H1 (cell line): ENCODE results near the gene KLHL33. TPM values are rescaled to one million over a fixed set of nuclear protein-coding genes. Genes with fewer than 3 reads are reported as not detected.

Experiments used
- CTCF ChIA-PET: fragments of 300-600 bp; sonication (Branson Sonifier 250); formaldehyde crosslinking; loops from one replicate; lab custom pipeline; 2021; ENCODE audit not compliant: partially characterized antibody; lab: Charles Lee
- POLR2A ChIA-PET: fragments of 300-600 bp; sonication (Branson Sonifier 250); formaldehyde crosslinking; loops from one replicate; lab custom pipeline; 2021; ENCODE audit warnings: inconsistent platforms; ENCODE audit not compliant: partially characterized antibody; lab: Charles Lee
- DNase-seq, 2 experiments: peaks; one replicate each; pipeline versions ENCODE4 v3.0.0 to v3.0.0-alpha.2; 2010 to 2022; ENCODE audit warnings: low spot score in 2 of 2, low read depth in 1 of 2, mixed read lengths in 1 of 2
- FAIRE-seq: peaks from 2 replicates; lab custom pipeline; 2011; peaks lifted over from hg19 to GRCh38; lab: Jason Lieb, UNC
- H2AFZ ChIP-seq: 2 replicates; pipeline ENCODE4 v1.8.1; 2012; ENCODE audit warnings: low read length, inconsistent platforms
- H2AK5ac ChIP-seq: 2 replicates; pipeline ENCODE4 v1.6.1; 2013; ENCODE audit warnings: low read depth, low read length
- H2BK120ac ChIP-seq: replicated peaks from 2 replicates; pipeline ENCODE3; 2013; ENCODE audit warnings: low read depth, low read length, inconsistent platforms
- H2BK12ac ChIP-seq: 2 replicates; pipeline ENCODE4 v1.6.1; 2013; ENCODE audit warnings: low read depth, low read length
- H2BK15ac ChIP-seq: 2 replicates; pipeline ENCODE4 v1.6.1; 2013; ENCODE audit warnings: low read length
- H2BK20ac ChIP-seq: 2 replicates; pipeline ENCODE4 v1.6.1; 2013; ENCODE audit warnings: low read length
- H2BK5ac ChIP-seq: 2 replicates; pipeline ENCODE4 v1.6.1; 2013; ENCODE audit warnings: low read depth, low read length
- H3K14ac ChIP-seq: 2 replicates; pipeline ENCODE4 v1.6.1; 2013; ENCODE audit warnings: inconsistent platforms; ENCODE audit not compliant: insufficient read length
- H3K18ac ChIP-seq: 2 replicates; pipeline ENCODE4 v1.6.1; 2013; ENCODE audit warnings: low read length; ENCODE audit errors: extremely low read depth
- H3K23ac ChIP-seq: 2 replicates; pipeline ENCODE4 v1.6.1; 2013; ENCODE audit warnings: inconsistent platforms; ENCODE audit not compliant: insufficient read length
- H3K23me2 ChIP-seq: 2 replicates; pipeline ENCODE4 v1.6.1; 2013; ENCODE audit warnings: low read depth, low read length
- H3K27ac ChIP-seq: 2 replicates; pipeline ENCODE4 v1.6.1; 2011; ENCODE audit warnings: low read depth, low read length, inconsistent platforms
- H3K27me3 ChIP-seq, 4 experiments: replicated peaks in 1 of 4; 1 replicate in 1 of 4; 2 replicates in 3 of 4; pipeline versions ENCODE4 v1.6.1 to v1.8.1; 2011 to 2013; ENCODE audit warnings: low read length in 3 of 4, mild to moderate bottlenecking in 3 of 4, inconsistent platforms in 2 of 4, mixed read lengths in 2 of 4, moderate library complexity in 1 of 4; ENCODE audit not compliant: control insufficient read depth in 3 of 4, insufficient read depth in 3 of 4; ENCODE audit errors: extremely low read depth in 1 of 4
- H3K36me3 ChIP-seq, 4 experiments: 2 replicates each; pipeline versions ENCODE4 v1.6.1 to v1.8.1; 2011 to 2013; ENCODE audit warnings: mild to moderate bottlenecking in 4 of 4, low read length in 3 of 4, moderate library complexity in 2 of 4, control low read depth in 1 of 4, inconsistent platforms in 1 of 4; ENCODE audit not compliant: insufficient read depth in 4 of 4, control insufficient read depth in 2 of 4
- H3K4ac ChIP-seq: replicated peaks from 2 replicates; pipeline ENCODE3; 2013; ENCODE audit warnings: low read length, low read depth, mixed read lengths, inconsistent platforms; ENCODE audit not compliant: insufficient read length
- H3K4me1 ChIP-seq, 4 experiments: replicated peaks in 1 of 4; 1 replicate in 1 of 4; 2 replicates in 3 of 4; pipeline versions ENCODE4 v1.6.1 to v1.8.1; 2011 to 2013; ENCODE audit warnings: low read length in 3 of 4, inconsistent platforms in 2 of 4, mixed read lengths in 1 of 4; ENCODE audit not compliant: insufficient read depth in 4 of 4, control insufficient read depth in 3 of 4
- H3K4me2 ChIP-seq, 2 experiments: 2 replicates each; pipeline versions ENCODE4 v1.6.1 to v1.8.1; 2011 to 2013; ENCODE audit warnings: low read depth in 2 of 2, low read length in 2 of 2, control low read depth in 1 of 2, inconsistent platforms in 1 of 2, mild to moderate bottlenecking in 1 of 2; ENCODE audit not compliant: insufficient read depth in 1 of 2
- H3K4me3 ChIP-seq, 4 experiments: fragments of 200-600, 300-600 bp in 1 of 4; sonication (generic), shearing (Covaris generic), sonication (Bioruptor Twin) in 1 of 4; 2 replicates each; pipeline versions ENCODE4 v1.5.1 to v1.8.1; 2011 to 2016; ENCODE audit warnings: low read length in 4 of 4, low read depth in 3 of 4, control low read depth in 2 of 4, inconsistent platforms in 2 of 4, mild to moderate bottlenecking in 2 of 4, mixed read lengths in 1 of 4, moderate library complexity in 1 of 4; ENCODE audit not compliant: insufficient read depth in 2 of 4; ENCODE audit errors: extremely low read depth in 1 of 4
- H3K56ac ChIP-seq: replicated peaks from 2 replicates; pipeline ENCODE3; 2013; ENCODE audit warnings: low read depth, mild to moderate bottlenecking, mixed read lengths, low read length, inconsistent platforms; ENCODE audit not compliant: insufficient read length
- H3K79me1 ChIP-seq: 2 replicates; pipeline ENCODE4 v1.6.1; 2013; ENCODE audit warnings: low read depth, low read length, control low read depth
- H3K79me2 ChIP-seq, 2 experiments: 2 replicates each; pipeline versions ENCODE4 v1.6.1 to v1.8.1; 2012 to 2013; ENCODE audit warnings: low read length in 2 of 2, mild to moderate bottlenecking in 2 of 2, inconsistent platforms in 1 of 2; ENCODE audit not compliant: insufficient read depth in 2 of 2, control insufficient read depth in 1 of 2
- H3K9ac ChIP-seq, 4 experiments: replicated peaks in 1 of 4; 1 replicate in 1 of 4; 2 replicates in 3 of 4; pipeline versions ENCODE4 v1.6.1 to v1.8.1; 2011 to 2013; ENCODE audit warnings: low read depth in 3 of 4, low read length in 3 of 4, control low read depth in 2 of 4, mild to moderate bottlenecking in 2 of 4, moderate library complexity in 2 of 4, inconsistent platforms in 1 of 4; ENCODE audit errors: extremely low read depth in 1 of 4
- H3K9me3 ChIP-seq, 2 experiments: 2 replicates each; pipeline versions ENCODE4 v1.6.1 to v1.8.1; 2012 to 2013; ENCODE audit warnings: mild to moderate bottlenecking in 2 of 2, moderate library complexity in 2 of 2, control low read depth in 1 of 2, inconsistent platforms in 1 of 2, low read depth in 1 of 2, low read length in 1 of 2, mixed read lengths in 1 of 2; ENCODE audit not compliant: insufficient read depth in 2 of 2
- H4K20me1 ChIP-seq, 2 experiments: replicated peaks in 1 of 2; 2 replicates each; pipeline versions ENCODE3 to v1.8.1; 2011 to 2013; ENCODE audit warnings: inconsistent platforms in 2 of 2, low read length in 2 of 2, mild to moderate bottlenecking in 1 of 2; ENCODE audit not compliant: insufficient read depth in 2 of 2, control insufficient read depth in 1 of 2
- H4K5ac ChIP-seq: 2 replicates; pipeline ENCODE4 v1.6.1; 2013; ENCODE audit warnings: low read length, low read depth, mixed read lengths, inconsistent platforms; ENCODE audit not compliant: insufficient read length
- H4K8ac ChIP-seq: 2 replicates; pipeline ENCODE4 v1.8.0; 2013; ENCODE audit warnings: mild to moderate bottlenecking, moderate library complexity, low read length, inconsistent platforms; ENCODE audit not compliant: insufficient read depth; ENCODE audit errors: extremely low read depth
- H4K91ac ChIP-seq: replicated peaks from 2 replicates; pipeline ENCODE3; 2013; ENCODE audit warnings: low read length, mixed read lengths, inconsistent platforms; ENCODE audit not compliant: insufficient read length
- USF2 ChIP-seq: IDR thresholded peaks from 2 replicates; pipeline ENCODE4 v1.6.1; 2011; ENCODE audit warnings: low read length, improper control_type of control experiment
- WGBS, 2 experiments: shearing (Covaris generic) in 1 of 2; methylation state at CpG; one replicate each; pipeline versions ENCODE4 v1.1.6 to v1.1.7; 2013 to 2015; ENCODE audit warnings: low lambda C conversion rate in 2 of 2, mixed read lengths in 2 of 2, inconsistent platforms in 1 of 2, low coverage in 1 of 2, missing lambda C conversion rate in 1 of 2; ENCODE audit not compliant: insufficient replicate concordance in 2 of 2, insufficient coverage in 1 of 2, insufficient read length in 1 of 2; ENCODE audit errors: extremely low coverage in 1 of 2, missing lambda C conversion rate in 1 of 2; 5-methylcytosine and 5-hydroxymethylcytosine counted together
- polyA plus RNA-seq, 7 experiments: library from polyadenylated mRNA; depleted of rRNA in 3 of 7; stranded (reverse) in 5 of 7; unstranded in 2 of 7; fragments of >200 nt in 5 of 7; fragments of 200-250 nt in 2 of 7; gene quantifications; 1 replicate in 5 of 7; 2 replicates in 1 of 7; 4 replicates in 1 of 7; pipeline versions ENCODE4 v1.2.1 to v1.2.3, GENCODE V29; 2011 to 2013; ENCODE audit warnings: missing spikeins in 2 of 7, mixed read lengths in 2 of 7
- total RNA-seq: library from RNA; stranded (reverse); fragmentation: NEBNext Ultra II Directional; extraction: Animal tissue kit (Norgen Biotek cat#: 25700); gene quantifications from 2 replicates; pipeline ENCODE4 v1.2.1, GENCODE V29; 2021

Gene KLHL33
- total and polyA plus RNA-seq, 2 of the 8 experiments (the other 6 are each of a cell fraction or from before 2014, with no cell fraction given), result 0.11 to 0.17 TPM

GRCh38 chr14:20441461-20441860 lies 5.5 kb upstream of the KLHL33 start:
- Histone ChIP-seq H2BK120ac (no peak overlapping the region), H4K91ac (no peak overlapping the region), H3K36me3 (peaks cover 10 to 13% (median 12%) of the 10 kb centered on the region in 4 experiments), H3K14ac (no peak overlapping the region), H3K9me3 (no peaks in the 10 kb centered on the region), H2AK5ac (no peak overlapping the region), H3K4ac (no peak overlapping the region), H3K27ac (no peak overlapping the region), H3K79me1 (no peaks in the 10 kb centered on the region), H2BK20ac (no peak overlapping the region), H4K20me1 (no peaks in the 10 kb centered on the region), H2BK5ac (no peak overlapping the region), H3K4me2 (no peak overlapping the region), H3K23ac (no peak overlapping the region), H3K27me3 (no peaks in the 10 kb centered on the region; a peak in 1 of 7 replicates), H3K23me2 (no peaks in the 10 kb centered on the region), H2BK12ac (no peak overlapping the region), H4K8ac (no peak overlapping the region), H3K56ac (no peak overlapping the region), H3K4me3 (no peak overlapping the region), H2AFZ (no peak overlapping the region), H3K79me2 (no peaks in the 10 kb centered on the region), H3K4me1 (no peaks in the 10 kb centered on the region), H4K5ac (no peak overlapping the region), H3K18ac (no peak overlapping the region), H2BK15ac (no peak overlapping the region), H3K9ac (no peak overlapping the region)
- FAIRE-seq, result no peak
- CTCF ChIA-PET, result interaction anchor here (1.1 kb wide), 1 partner anchor 166 kb away, joined by 3 read pairs; no protein-coding TSS in a partner anchor
- TF ChIP-seq USF2, result no peak
- DNase-seq, result no peak
- 87% methylated on average over 2 of the region's 2 CpGs; no CpG with 5 or more reads in 1 of the 2 experiments for WGBS, 2 experiments
- POLR2A ChIA-PET, result interaction anchor here (0.7 to 8.2 kb wide), 7 partner anchors 11 to 133 kb away, joined by 3 to 68 read pairs (median 3); partner anchors contain the start of genes APEX1, OSGEP and TEP1
